ENCODE data around the gene NRCAM. TPM values are rescaled to one million over a fixed set of nuclear protein-coding genes. Genes with fewer than 3 reads are reported as not detected.

Gene NRCAM
- total RNA-seq, 1 donor from 2014 or later = 33.2 TPM

GRCh38 chr7:108307194-108307593, 149.0 kb downstream of the NRCAM start:
- TF ChIP-seq CTCF (conservative IDR thresholded peaks at IDR 0.05) = no peak
- no peaks in the 10 kb centered on the region for H3K9me3 Mint-ChIP-seq
- peak overlapping the region; percentile 37 for H3K27ac Mint-ChIP-seq (ENCODE audit: unreplicated experiment)
- peaks cover 70% of the 10 kb centered on the region for H3K4me1 Mint-ChIP-seq
- no peak for DNase-seq (ENCODE audit: low read depth, low spot score)
- H3K4me3 Mint-ChIP-seq = no peak overlapping the region
- H3K36me3 Mint-ChIP-seq (ENCODE audit: low read depth) = no peaks in the 10 kb centered on the region
- H3K27me3 Mint-ChIP-seq (ENCODE audit: low read depth) = no peaks in the 10 kb centered on the region

GRCh38 chr7:108303332-108303731, 152.9 kb downstream of the NRCAM start:
- H3K27ac Mint-ChIP-seq (ENCODE audit: unreplicated experiment) = no peak overlapping the region
- peaks cover 53% of the 10 kb centered on the region for H3K4me1 Mint-ChIP-seq
- no peaks in the 10 kb centered on the region for H3K9me3 Mint-ChIP-seq
- no peaks in the 10 kb centered on the region for H3K27me3 Mint-ChIP-seq (ENCODE audit: low read depth)
- no peak overlapping the region for H3K4me3 Mint-ChIP-seq
- no peaks in the 10 kb centered on the region for H3K36me3 Mint-ChIP-seq (ENCODE audit: low read depth)
- TF ChIP-seq CTCF (conservative IDR thresholded peaks at IDR 0.05) = no peak
- no peak for DNase-seq (ENCODE audit: low read depth, low spot score)

GRCh38 chr7:108301387-108301786, 154.8 kb downstream of the NRCAM start:
- Mint-ChIP-seq H3K4me1 (peaks cover 49% of the 10 kb centered on the region), H3K27ac (ENCODE audit: unreplicated experiment) (no peak overlapping the region), H3K9me3 (no peaks in the 10 kb centered on the region), H3K27me3 (ENCODE audit: low read depth) (no peaks in the 10 kb centered on the region), H3K36me3 (ENCODE audit: low read depth) (no peaks in the 10 kb centered on the region), H3K4me3 (no peak overlapping the region)
- DNase-seq (ENCODE audit: low read depth, low spot score) = no peak
- TF ChIP-seq CTCF (conservative IDR thresholded peaks at IDR 0.05) = no peak

GRCh38 chr7:108299251-108299973, 156.8 kb downstream of the NRCAM start:
- Mint-ChIP-seq H3K4me1 (peaks cover 54% of the 10 kb centered on the region), H3K27me3 (ENCODE audit: low read depth) (no peaks in the 10 kb centered on the region), H3K4me3 (no peak overlapping the region), H3K9me3 (no peaks in the 10 kb centered on the region), H3K27ac (ENCODE audit: unreplicated experiment) (no peak overlapping the region), H3K36me3 (ENCODE audit: low read depth) (no peaks in the 10 kb centered on the region)
- TF ChIP-seq CTCF (conservative IDR thresholded peaks at IDR 0.05) = no peak
- no peak for DNase-seq (ENCODE audit: low read depth, low spot score)

- Mint-ChIP-seq H3K4me1 (peaks cover 76% of the 10 kb centered on the region), H3K4me3 (no peak overlapping the region), H3K27me3 (ENCODE audit: low read depth) (no peaks in the 10 kb centered on the region), H3K27ac (ENCODE audit: unreplicated experiment) (no peak overlapping the region), H3K36me3 (ENCODE audit: low read depth) (no peaks in the 10 kb centered on the region), H3K9me3 (no peaks in the 10 kb centered on the region)
- no peak for DNase-seq (ENCODE audit: low read depth, low spot score)
- TF ChIP-seq CTCF (conservative IDR thresholded peaks at IDR 0.05) = no peak
These were observed 159.3 kb downstream of the NRCAM start for GRCh38 chr7:108296911-108297310.
